PFSK-1 (cell line): ENCODE results near the gene TGM6.

Experiments
- FOXP2 ChIP-seq: optimal IDR thresholded peaks from 2 replicates; pipeline ENCODE3; 2011; ENCODE audit warnings: borderline replicate concordance, control low read depth, inconsistent platforms; ENCODE audit not compliant: insufficient read depth; ENCODE audit errors: extremely low read length, extremely low read depth
- POLR2AphosphoS5 ChIP-seq: IDR thresholded peaks from 2 replicates; pipeline ENCODE4 v1.6.1; 2012; ENCODE audit warnings: low read depth, mild to moderate bottlenecking, control low read depth, low read length, moderate library complexity
- SIN3A ChIP-seq: IDR thresholded peaks from 2 replicates; pipeline ENCODE4 v1.6.1; 2012; ENCODE audit warnings: mild to moderate bottlenecking, low read length, moderate library complexity, borderline replicate concordance; ENCODE audit not compliant: insufficient read depth
- TAF1 ChIP-seq: IDR thresholded peaks from 2 replicates; pipeline ENCODE4 v1.6.1; 2012; ENCODE audit warnings: low read length, control low read depth, borderline replicate concordance; ENCODE audit not compliant: insufficient read depth
- TF ChIP-seq, protein P1 (sequence below), 2 experiments: IDR thresholded peaks; 2 replicates each; pipeline versions ENCODE4 v1.6.1 to v1.8.0; 2011 to 2012; ENCODE audit warnings: low read depth in 2 of 2, low read length in 2 of 2, control low read depth in 1 of 2, inconsistent platforms in 1 of 2, mild to moderate bottlenecking in 1 of 2, moderate library complexity in 1 of 2; ENCODE audit not compliant: insufficient read depth in 1 of 2

The TGM6 gene

DNA sequence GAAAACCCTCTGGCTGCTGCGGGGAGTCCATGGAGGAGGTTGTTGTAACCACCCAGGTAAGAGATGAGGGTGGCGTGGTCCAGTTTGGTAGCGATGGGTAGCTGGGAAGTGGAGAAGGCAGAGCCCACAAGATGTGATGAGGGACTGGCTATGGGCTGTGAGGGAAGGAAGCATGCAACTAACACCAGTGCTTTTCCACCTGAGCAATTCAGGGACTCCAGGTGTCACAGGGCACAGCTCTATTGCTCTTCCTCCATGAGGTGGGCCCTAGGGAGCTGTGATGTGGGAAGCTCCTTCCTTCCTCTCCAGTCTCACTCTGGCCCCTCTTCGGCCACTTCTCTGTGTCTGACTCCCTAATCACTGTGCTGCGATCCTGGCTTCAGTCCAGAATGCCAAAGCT is 32.4 kb upstream of the TGM6 start:
- TF ChIP-seq TAF1 (no peak), POLR2AphosphoS5 (no peak), SIN3A (no peak)

DNA sequence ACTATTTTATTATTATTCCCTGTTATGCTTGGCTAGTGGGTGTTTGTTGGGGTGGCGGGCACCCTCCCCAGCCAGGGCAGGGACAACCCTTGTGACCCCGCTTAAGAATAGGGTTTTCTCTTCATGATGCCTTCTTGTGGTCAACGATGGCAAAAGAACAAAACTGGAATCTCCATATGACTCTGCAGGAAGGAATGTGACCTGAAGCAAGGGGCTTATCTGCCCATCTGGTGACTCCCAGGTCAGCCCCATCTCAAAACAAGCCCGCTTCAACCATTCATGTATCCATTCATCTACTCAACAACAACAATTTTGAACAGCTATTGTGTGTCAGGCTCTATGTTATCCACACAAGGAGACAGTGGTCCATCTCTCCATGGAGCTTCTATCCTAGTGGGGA is 30.9 kb upstream of the TGM6 start:
- TF ChIP-seq POLR2AphosphoS5, result no peak
- TF ChIP-seq SIN3A, result no peak
- TF ChIP-seq, protein P1, sequence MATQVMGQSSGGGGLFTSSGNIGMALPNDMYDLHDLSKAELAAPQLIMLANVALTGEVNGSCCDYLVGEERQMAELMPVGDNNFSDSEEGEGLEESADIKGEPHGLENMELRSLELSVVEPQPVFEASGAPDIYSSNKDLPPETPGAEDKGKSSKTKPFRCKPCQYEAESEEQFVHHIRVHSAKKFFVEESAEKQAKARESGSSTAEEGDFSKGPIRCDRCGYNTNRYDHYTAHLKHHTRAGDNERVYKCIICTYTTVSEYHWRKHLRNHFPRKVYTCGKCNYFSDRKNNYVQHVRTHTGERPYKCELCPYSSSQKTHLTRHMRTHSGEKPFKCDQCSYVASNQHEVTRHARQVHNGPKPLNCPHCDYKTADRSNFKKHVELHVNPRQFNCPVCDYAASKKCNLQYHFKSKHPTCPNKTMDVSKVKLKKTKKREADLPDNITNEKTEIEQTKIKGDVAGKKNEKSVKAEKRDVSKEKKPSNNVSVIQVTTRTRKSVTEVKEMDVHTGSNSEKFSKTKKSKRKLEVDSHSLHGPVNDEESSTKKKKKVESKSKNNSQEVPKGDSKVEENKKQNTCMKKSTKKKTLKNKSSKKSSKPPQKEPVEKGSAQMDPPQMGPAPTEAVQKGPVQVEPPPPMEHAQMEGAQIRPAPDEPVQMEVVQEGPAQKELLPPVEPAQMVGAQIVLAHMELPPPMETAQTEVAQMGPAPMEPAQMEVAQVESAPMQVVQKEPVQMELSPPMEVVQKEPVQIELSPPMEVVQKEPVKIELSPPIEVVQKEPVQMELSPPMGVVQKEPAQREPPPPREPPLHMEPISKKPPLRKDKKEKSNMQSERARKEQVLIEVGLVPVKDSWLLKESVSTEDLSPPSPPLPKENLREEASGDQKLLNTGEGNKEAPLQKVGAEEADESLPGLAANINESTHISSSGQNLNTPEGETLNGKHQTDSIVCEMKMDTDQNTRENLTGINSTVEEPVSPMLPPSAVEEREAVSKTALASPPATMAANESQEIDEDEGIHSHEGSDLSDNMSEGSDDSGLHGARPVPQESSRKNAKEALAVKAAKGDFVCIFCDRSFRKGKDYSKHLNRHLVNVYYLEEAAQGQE (IDR thresholded peaks at IDR 0.05; ENCODE audit: insufficient read depth in 1 of 2, low read depth in 2 of 2, low read length in 2 of 2), result no peak
- TF ChIP-seq TAF1, result no peak
- no peak for TF ChIP-seq FOXP2

DNA sequence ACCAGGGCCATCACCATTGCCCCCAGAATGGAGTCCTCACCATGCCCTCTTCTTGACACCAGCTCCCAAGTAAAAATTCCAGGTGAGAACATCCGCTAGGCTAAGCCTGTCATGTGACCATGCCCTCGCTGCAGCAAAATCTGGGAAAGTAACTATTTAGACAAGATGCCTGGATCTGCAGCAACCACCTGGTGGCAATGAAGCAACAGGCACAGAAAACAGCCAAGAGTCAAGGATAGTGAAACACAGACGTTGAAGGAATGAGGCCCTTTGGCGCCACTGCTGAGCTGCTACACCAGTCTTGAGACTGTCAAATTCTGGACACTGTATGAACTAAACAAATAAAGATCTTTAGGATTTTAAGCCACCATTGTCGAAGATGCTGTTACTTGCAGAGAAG is 30.1 kb upstream of the TGM6 start:
- TF ChIP-seq SIN3A, result no peak
- no peak for TF ChIP-seq TAF1
- TF ChIP-seq, protein P1 (IDR thresholded peaks at IDR 0.05; ENCODE audit: insufficient read depth in 1 of 2, low read depth in 2 of 2, low read length in 2 of 2), result no peak
- no peak for TF ChIP-seq POLR2AphosphoS5
- no peak for TF ChIP-seq FOXP2

DNA sequence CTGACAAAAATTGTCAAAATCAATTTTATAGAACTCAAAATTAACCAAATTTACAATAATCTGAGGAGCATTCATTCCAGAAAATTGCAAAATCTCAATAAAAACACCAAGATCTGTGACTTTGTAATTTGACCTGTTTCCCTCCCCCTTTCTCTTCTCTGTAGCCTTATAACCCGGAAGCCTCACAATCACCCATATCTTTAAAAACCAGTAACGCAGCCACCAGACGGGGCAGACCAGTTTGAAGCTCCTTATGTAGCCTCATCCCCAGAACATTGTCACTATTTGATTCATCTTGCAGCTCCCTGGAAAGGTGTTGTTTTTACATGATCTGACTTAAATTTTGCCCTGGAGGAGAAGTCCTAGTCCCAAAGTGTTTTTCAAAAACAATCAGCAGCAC is 27.5 kb upstream of the TGM6 start:
- TF ChIP-seq SIN3A (no peak), TAF1 (no peak), POLR2AphosphoS5 (no peak), FOXP2 (no peak)
- TF ChIP-seq, protein P1 (IDR thresholded peaks at IDR 0.05; ENCODE audit: insufficient read depth in 1 of 2, low read depth in 2 of 2, low read length in 2 of 2), result no peak

DNA sequence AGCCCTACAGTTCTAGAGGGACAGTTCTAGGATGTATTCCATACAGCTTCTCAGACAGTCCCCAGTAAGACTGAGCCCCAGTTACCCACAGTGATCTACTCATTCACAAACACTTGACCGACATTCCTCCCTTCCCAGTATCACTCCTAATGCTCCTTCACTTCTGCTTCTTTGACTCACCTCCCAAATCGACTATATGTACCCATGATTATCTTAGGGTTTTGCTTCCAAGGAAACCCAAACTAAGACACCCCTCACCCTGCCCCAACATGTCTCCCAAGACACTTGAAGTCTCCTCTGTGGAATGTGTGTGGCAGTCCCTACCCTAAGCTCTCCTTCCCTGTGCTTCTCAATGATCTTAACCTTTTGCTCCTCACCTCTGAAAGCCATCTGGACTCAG is 23.6 kb upstream of the TGM6 start:
- TF ChIP-seq, protein P1 (IDR thresholded peaks at IDR 0.05; ENCODE audit: insufficient read depth in 1 of 2, low read depth in 2 of 2, low read length in 2 of 2), result no peak
- TF ChIP-seq SIN3A (no peak), POLR2AphosphoS5 (no peak), TAF1 (no peak), FOXP2 (no peak)
